A549 (cell line): ENCODE results near the gene EPB41L2.

Experiments used
- ELK1 ChIP-seq: fragments of 150-350 bp; IDR thresholded peaks from 2 replicates; pipeline ENCODE4 v1.6.1; 2014; ENCODE audit warnings: low read depth, mild to moderate bottlenecking, low read length
- ESRRA ChIP-seq: fragments of 150-350 bp; IDR thresholded peaks from 2 replicates; pipeline ENCODE4 v1.6.1; 2014; ENCODE audit warnings: mild to moderate bottlenecking, low read length, borderline replicate concordance
- MAX ChIP-seq: IDR thresholded peaks from 2 replicates; pipeline ENCODE4 v1.6.1; 2012
- RAD21 ChIP-seq, 2 experiments: fragments of >200 bp in 1 of 2; sonication (Bioruptor Twin) in 1 of 2; formaldehyde crosslinking in 1 of 2; IDR thresholded peaks in 1 of 2; conservative IDR thresholded peaks in 1 of 2; 2 replicates in 1 of 2; 3 replicates in 1 of 2; pipeline ENCODE4 v1.6.1; 2012 to 2018; ENCODE audit warnings: inconsistent platforms in 1 of 2
- RNF2 ChIP-seq: fragments of 200-600 bp; sonication (generic); IDR thresholded peaks from 2 replicates; pipeline ENCODE4 v1.6.1; 2016; ENCODE audit warnings: low read depth, mild to moderate bottlenecking, antibody characterized with exemption, moderate library complexity, borderline replicate concordance
- SMC3 ChIP-seq: fragments of >200 bp; sonication (Bioruptor Twin); formaldehyde crosslinking; IDR thresholded peaks from 3 replicates; pipeline ENCODE4 v1.6.1; 2018; ENCODE audit warnings: inconsistent platforms
- SREBF2 ChIP-seq: fragments of 450-650 bp; IDR thresholded peaks from 2 replicates; pipeline ENCODE4 v1.6.1; 2014; ENCODE audit warnings: mild to moderate bottlenecking, moderate library complexity
- TF ChIP-seq, protein P1 (sequence below): fragments of >200 bp; sonication (Bioruptor Twin); formaldehyde crosslinking; IDR thresholded peaks from 3 replicates; pipeline ENCODE4 v1.5.1; 2016

DNA sequence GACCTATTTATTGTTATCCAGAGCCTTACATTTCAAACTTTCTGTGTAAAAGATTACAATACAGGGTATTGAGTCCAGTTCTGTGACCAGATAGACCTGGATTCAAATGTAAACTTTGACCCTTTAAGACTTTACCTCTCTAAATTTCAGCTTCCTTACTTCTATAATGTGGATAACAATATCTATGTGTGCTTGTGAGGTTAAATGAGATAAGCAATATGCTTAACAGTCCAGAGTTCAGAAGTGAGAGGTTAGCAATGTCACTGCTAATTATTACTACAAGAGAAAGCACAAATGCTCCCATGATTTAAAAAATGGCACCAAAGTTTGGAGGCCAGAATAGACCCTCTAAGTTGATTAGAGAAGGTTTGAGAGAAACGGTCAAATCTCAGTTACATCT lies 27.5 kb downstream of the EPB41L2 start:
- TF ChIP-seq MAX (no peak), SMC3 (no peak), SREBF2 (no peak), ELK1 (no peak), RAD21 (conservative IDR thresholded peaks at IDR 0.05 in 1 of 2, IDR thresholded peaks at IDR 0.05 in 1 of 2) (no peak), RNF2 (no peak), ESRRA (no peak)
- TF ChIP-seq, protein P1, sequence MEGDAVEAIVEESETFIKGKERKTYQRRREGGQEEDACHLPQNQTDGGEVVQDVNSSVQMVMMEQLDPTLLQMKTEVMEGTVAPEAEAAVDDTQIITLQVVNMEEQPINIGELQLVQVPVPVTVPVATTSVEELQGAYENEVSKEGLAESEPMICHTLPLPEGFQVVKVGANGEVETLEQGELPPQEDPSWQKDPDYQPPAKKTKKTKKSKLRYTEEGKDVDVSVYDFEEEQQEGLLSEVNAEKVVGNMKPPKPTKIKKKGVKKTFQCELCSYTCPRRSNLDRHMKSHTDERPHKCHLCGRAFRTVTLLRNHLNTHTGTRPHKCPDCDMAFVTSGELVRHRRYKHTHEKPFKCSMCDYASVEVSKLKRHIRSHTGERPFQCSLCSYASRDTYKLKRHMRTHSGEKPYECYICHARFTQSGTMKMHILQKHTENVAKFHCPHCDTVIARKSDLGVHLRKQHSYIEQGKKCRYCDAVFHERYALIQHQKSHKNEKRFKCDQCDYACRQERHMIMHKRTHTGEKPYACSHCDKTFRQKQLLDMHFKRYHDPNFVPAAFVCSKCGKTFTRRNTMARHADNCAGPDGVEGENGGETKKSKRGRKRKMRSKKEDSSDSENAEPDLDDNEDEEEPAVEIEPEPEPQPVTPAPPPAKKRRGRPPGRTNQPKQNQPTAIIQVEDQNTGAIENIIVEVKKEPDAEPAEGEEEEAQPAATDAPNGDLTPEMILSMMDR: no peak
